Stimulated activated CD4-positive, alpha-beta T cell treated with anti-CD3 and anti-CD28 coated beads, Interleukin-15, amount 100 ng/mL, for 1 hour (primary cell): ENCODE data around the gene KIR2DL4.
"Not testable (repeated sequence)": the region's sequence is repeated elsewhere in the genome, so short reads cannot be mapped to it uniquely, and the experiment has no call there.

Experiments used
- DNase-seq, 2 donors: peaks; one replicate each; pipeline ENCODE4 v3.0.0-alpha.2; 2020; ENCODE audit warnings: low read depth in 1 of 2, low spot score in 1 of 2

KIR2DL4 gene

GRCh38 chr19:54803410-54803809 is at the start of gene KIR2DL4:
KIR2DL4 (plus strand) TSS chr19:54803610; CDS start chr19:54803652, 42 bp downstream.
- no peak for DNase-seq

GRCh38 chr19:54756204-54757110 is 47.0 kb upstream of the KIR2DL4 start:
- not testable (repeated sequence) for DNase-seq

- DNase-seq = not testable (repeated sequence)
Observed at GRCh38 chr19:54758577-54758976, 44.8 kb upstream of the KIR2DL4 start.

- not testable (repeated sequence) for DNase-seq
Observed at GRCh38 chr19:54764219-54764618, 39.2 kb upstream of the KIR2DL4 start.

GRCh38 chr19:54766464-54766863 is 36.9 kb upstream of the KIR2DL4 start:
- not testable (repeated sequence) for DNase-seq

GRCh38 chr19:54769646-54770045 is 33.8 kb upstream of the KIR2DL4 start, which contains the start of gene KIR2DL1:
KIR2DL1 (plus strand) TSS chr19:54769793; CDS start chr19:54769851, 58 bp downstream.
- DNase-seq = not testable (repeated sequence)

- not testable (repeated sequence) for DNase-seq
Observed at GRCh38 chr19:54770511-54770910, 32.9 kb upstream of the KIR2DL4 start.

- DNase-seq = not testable (repeated sequence)
Observed at GRCh38 chr19:54771018-54771960, 32.1 kb upstream of the KIR2DL4 start.

- DNase-seq = not testable (repeated sequence)
Observed at GRCh38 chr19:54772666-54773065, 30.7 kb upstream of the KIR2DL4 start.

GRCh38 chr19:54775095-54775815 is 28.2 kb upstream of the KIR2DL4 start:
- not testable (repeated sequence) for DNase-seq

GRCh38 chr19:54775830-54776229 is 27.6 kb upstream of the KIR2DL4 start:
- not testable (repeated sequence) for DNase-seq

GRCh38 chr19:54777851-54778250 is 25.6 kb upstream of the KIR2DL4 start:
- DNase-seq = not testable (repeated sequence)

- not testable (repeated sequence) for DNase-seq
Observed at GRCh38 chr19:54778896-54779295, 24.5 kb upstream of the KIR2DL4 start.

GRCh38 chr19:54782916-54783315 is 20.5 kb upstream of the KIR2DL4 start:
- not testable (repeated sequence) for DNase-seq

GRCh38 chr19:54786091-54786723 is 17.2 kb upstream of the KIR2DL4 start:
- not testable (repeated sequence) for DNase-seq

- DNase-seq = not testable (repeated sequence)
Observed at GRCh38 chr19:54788154-54788553, 15.3 kb upstream of the KIR2DL4 start.

- no peak for DNase-seq
Observed at GRCh38 chr19:54790711-54791110, 12.7 kb upstream of the KIR2DL4 start.

GRCh38 chr19:54791476-54791875 is 11.9 kb upstream of the KIR2DL4 start:
- no peak for DNase-seq

- no peak for DNase-seq
Observed at GRCh38 chr19:54792814-54793213, 10.6 kb upstream of the KIR2DL4 start.

GRCh38 chr19:54795758-54796157 is 7.7 kb upstream of the KIR2DL4 start:
- no peak for DNase-seq
